ENCODE data around the gene UAP1.
A peak's percentile ranks its signal among the peaks of the same experiment; 100 is the strongest.

UAP1 gene

DNA sequence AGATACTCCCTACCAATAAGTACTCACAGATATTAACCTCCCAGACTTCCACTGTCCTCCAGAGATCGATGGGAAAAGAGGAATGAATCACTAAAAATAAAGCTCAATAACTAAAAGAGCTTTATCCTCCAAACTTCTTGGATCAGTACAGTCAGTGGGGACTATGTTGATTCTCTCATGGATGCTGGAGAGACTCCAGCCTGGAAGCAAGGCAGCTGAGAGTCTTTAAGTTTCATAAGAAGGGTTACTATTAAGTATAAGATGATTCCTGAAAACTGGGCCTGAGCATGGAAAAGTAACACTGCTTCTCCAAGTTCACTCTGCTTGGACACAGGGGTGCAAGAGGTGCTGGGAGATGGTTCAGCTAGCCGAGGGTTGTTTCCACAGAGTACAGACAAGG, 64.6 kb downstream of the UAP1 start:
- H3K4me3 ChIP-seq (ENCODE audit: low read depth, low read length) = no peak overlapping the region
- no peak for DNase-seq (ENCODE audit: low read depth)
- TF ChIP-seq, protein P1, sequence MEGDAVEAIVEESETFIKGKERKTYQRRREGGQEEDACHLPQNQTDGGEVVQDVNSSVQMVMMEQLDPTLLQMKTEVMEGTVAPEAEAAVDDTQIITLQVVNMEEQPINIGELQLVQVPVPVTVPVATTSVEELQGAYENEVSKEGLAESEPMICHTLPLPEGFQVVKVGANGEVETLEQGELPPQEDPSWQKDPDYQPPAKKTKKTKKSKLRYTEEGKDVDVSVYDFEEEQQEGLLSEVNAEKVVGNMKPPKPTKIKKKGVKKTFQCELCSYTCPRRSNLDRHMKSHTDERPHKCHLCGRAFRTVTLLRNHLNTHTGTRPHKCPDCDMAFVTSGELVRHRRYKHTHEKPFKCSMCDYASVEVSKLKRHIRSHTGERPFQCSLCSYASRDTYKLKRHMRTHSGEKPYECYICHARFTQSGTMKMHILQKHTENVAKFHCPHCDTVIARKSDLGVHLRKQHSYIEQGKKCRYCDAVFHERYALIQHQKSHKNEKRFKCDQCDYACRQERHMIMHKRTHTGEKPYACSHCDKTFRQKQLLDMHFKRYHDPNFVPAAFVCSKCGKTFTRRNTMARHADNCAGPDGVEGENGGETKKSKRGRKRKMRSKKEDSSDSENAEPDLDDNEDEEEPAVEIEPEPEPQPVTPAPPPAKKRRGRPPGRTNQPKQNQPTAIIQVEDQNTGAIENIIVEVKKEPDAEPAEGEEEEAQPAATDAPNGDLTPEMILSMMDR (IDR thresholded peaks at IDR 0.05; ENCODE audit: control insufficient read depth, extremely low read depth, insufficient read depth) = no peak

DNA sequence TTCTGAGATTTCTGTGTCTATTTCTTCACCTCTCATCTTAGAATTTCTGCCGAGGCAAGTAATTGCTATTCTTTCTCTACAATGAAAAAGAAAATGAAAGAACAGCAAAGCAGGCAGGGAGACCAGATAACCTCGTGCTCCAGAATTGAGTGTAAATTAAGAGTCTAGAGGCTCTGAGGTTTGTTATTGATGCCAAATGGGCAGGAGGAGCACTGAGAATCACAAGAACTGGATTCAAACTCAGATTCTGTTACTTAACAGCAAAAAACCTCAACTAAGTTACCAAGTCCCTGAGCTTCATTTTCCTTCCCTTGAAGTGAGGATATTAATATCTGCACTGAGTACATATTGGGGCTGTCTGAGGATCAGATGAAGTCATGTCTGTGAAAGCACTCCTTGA, 65.2 kb downstream of the UAP1 start:
- TF ChIP-seq, protein P1 (IDR thresholded peaks at IDR 0.05; ENCODE audit: control insufficient read depth, extremely low read depth, insufficient read depth) = no peak
- H3K4me3 ChIP-seq (ENCODE audit: low read depth, low read length) = no peak overlapping the region
- no peak for DNase-seq (ENCODE audit: low read depth)

DNA sequence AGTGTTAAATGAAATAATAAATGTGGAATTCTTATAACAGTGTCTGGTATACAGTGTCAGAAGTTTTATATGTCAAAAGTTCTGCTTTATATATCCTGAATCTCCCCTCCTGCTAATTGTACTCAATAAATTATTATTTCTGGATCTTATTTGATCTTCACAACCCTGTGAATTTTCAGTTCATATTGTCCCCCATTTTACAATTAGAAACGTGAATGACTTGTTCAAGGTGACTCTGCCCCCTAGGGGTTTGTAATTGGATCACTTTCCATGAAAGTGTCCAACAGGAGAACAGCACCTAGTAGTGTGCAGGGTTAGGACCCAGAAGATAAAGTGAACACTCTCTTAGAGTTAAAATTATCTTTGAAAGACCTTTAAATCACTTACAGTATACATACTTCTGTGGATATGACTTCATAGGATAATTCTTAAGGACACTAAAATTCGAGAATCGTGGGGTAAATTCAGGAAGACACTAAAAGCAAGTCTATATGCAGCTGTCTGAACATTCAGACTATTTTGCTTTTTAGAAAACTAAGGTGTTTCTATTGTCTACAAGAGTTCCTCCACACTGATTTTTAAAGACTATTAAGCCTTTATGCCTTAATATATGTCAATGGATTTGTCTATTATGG, 66.3 kb downstream of the UAP1 start:
- no peak for DNase-seq (ENCODE audit: low read depth)
- TF ChIP-seq, protein P1 (IDR thresholded peaks at IDR 0.05; ENCODE audit: control insufficient read depth, extremely low read depth, insufficient read depth) = peak; percentile 67
- no peak overlapping the region for H3K4me3 ChIP-seq (ENCODE audit: low read depth, low read length)

DNA sequence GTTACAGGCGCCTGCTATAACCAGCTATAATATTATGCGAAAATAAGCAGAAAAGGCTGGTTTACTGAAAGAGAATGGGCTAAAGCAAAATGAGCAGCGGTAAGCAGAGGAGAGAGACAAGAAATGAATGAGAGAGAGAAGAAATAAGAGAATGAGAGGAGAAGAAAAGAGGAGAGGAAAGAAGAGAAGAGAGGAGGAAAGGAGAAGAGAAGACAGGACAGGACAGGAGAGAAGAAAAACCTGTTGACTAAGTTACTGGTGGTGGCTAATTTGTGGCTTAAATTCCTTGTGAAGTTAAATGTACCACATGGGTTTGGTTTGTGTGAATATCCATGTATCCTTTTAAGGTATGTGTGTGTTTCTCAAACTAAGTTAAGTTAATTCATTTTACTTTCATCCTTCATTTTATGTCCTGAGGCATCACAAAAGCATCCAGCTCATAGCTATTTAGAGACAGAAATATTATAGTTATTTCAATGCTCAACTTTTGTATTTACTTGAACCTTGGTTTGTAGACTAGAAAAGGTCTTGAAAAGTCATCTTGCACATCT, 67.6 kb downstream of the UAP1 start:
- TF ChIP-seq, protein P1 (IDR thresholded peaks at IDR 0.05; ENCODE audit: control insufficient read depth, extremely low read depth, insufficient read depth) = no peak
- no peak overlapping the region for H3K4me3 ChIP-seq (ENCODE audit: low read depth, low read length)
- no peak for DNase-seq (ENCODE audit: low read depth)

DNA sequence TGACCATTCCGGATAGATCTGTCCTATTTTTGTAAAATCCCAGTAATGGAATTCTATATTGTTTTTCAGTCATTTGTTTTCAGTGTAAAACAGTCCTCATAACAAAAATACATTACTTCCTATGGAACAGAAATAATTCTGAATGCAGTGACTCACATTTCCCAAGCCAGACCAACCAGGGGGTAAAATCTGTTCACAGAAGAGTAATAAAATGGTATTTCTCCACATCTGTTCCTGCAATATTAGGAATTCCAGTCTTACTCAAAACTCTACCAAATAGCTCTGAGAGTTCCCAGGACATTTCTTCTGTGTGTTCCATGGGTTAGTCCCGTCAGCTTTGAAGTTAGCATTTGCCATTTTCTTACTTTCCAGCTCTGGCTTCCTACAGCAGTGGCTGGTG, 68.1 kb downstream of the UAP1 start:
- no peak overlapping the region for H3K4me3 ChIP-seq (ENCODE audit: low read depth, low read length)
- no peak for DNase-seq (ENCODE audit: low read depth)
- TF ChIP-seq, protein P1 (IDR thresholded peaks at IDR 0.05; ENCODE audit: control insufficient read depth, extremely low read depth, insufficient read depth) = no peak

DNA sequence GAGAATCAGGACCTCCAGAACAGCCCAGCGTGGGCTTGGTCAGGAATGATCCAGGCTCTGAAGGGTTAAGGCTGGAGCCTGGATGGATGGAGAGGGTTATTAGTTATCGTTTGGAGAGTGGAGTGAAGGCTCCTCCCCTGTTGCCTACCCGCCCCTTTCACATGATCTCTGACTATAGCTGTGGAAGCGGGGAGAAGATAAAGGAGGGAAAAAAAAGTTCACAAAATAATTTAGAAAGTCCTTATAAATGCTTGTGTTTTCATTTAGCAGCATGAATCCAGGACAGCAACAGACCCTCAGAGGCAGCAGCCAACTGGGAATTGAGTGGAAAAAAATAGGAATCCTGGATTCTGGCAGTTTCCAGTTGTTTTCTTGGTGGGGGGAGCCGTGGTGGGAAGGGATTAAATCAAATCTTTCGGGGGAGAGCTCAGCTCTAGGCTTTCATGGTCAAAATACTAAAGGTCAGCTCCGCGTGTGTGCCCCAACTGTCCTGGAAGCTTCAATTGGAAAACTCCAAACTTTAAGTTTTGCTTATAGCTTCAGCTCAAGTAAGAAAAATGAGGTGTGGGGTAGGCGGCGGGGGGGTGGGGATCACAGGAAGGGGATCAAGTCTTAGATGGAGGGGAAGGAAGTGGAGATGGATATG, 70.1 kb downstream of the UAP1 start:
- H3K4me3 ChIP-seq (ENCODE audit: low read depth, low read length) = no peak overlapping the region
- TF ChIP-seq, protein P1 (IDR thresholded peaks at IDR 0.05; ENCODE audit: control insufficient read depth, extremely low read depth, insufficient read depth) = no peak
- no peak for DNase-seq (ENCODE audit: low read depth)

Measured in LNCaP clone FGC (cell line).